GM23338 (cell line): Measurements from ENCODE around the gene XYLB. TPM values are rescaled to one million over a fixed set of nuclear protein-coding genes. Genes with fewer than 3 reads are reported as not detected.

Experiments
- ATAC-seq: fragments of 200-7000 bp; cut with Tn5 transposase; 3 replicates; pipeline ENCODE4 v1.9.1; 2020
- DNase-seq: peaks from one replicate; pipeline ENCODE4 v3.0.0-alpha.2; 2015; ENCODE audit warnings: low spot score
- H2AFZ ChIP-seq: fragments of 200-600 bp; sonication (generic); 2 replicates; pipeline ENCODE4 v1.8.0; 2016; ENCODE audit warnings: antibody characterized with exemption, mild to moderate bottlenecking, moderate library complexity
- H3F3A ChIP-seq: fragments of 200-600 bp; sonication (generic); replicated peaks from 2 replicates; pipeline ENCODE4 v1.8.0; 2017; ENCODE audit warnings: antibody characterized with exemption, mixed run types, low read depth
- H3K27ac ChIP-seq: fragments of 200-600 bp; sonication (generic); 2 replicates; pipeline ENCODE4 v1.6.1; 2016; ENCODE audit warnings: low read depth
- H3K27me3 ChIP-seq: fragments of 200-600 bp; sonication (generic); 2 replicates; pipeline ENCODE4 v1.8.0; 2016; ENCODE audit warnings: mild to moderate bottlenecking, mixed run types, moderate library complexity; ENCODE audit not compliant: insufficient read depth
- H3K36me3 ChIP-seq: fragments of 200-600 bp; sonication (generic); 2 replicates; pipeline ENCODE4 v1.8.0; 2016; ENCODE audit warnings: mild to moderate bottlenecking; ENCODE audit not compliant: insufficient read depth
- H3K4me1 ChIP-seq: fragments of 200-600 bp; sonication (generic); 2 replicates; pipeline ENCODE4 v1.8.0; 2016; ENCODE audit warnings: mild to moderate bottlenecking, moderate library complexity; ENCODE audit not compliant: insufficient read depth
- H3K4me2 ChIP-seq: fragments of 200-600 bp; sonication (generic); 2 replicates; pipeline ENCODE4 v1.7.1; 2017; ENCODE audit warnings: mixed run types
- H3K4me3 ChIP-seq: fragments of 200-600 bp; sonication (generic); 2 replicates; pipeline ENCODE4 v1.6.1; 2016; ENCODE audit warnings: mixed run types
- H3K79me2 ChIP-seq: fragments of 200-600 bp; sonication (generic); replicated peaks from 2 replicates; pipeline ENCODE4 v1.8.0; 2017; ENCODE audit warnings: mild to moderate bottlenecking; ENCODE audit not compliant: insufficient read depth
- H3K9me2 ChIP-seq: fragments of 200-600 bp; sonication (generic); 2 replicates; pipeline ENCODE4 v1.8.0; 2017; ENCODE audit not compliant: insufficient read depth
- H4K20me1 ChIP-seq: fragments of 200-600 bp; sonication (generic); replicated peaks from 2 replicates; pipeline ENCODE4 v1.8.0; 2017; ENCODE audit warnings: mild to moderate bottlenecking; ENCODE audit not compliant: insufficient read depth
- H3K27ac Mint-ChIP-seq: 2 replicates; pipeline ENCODE4 v1.8.0; 2020; ENCODE audit warnings: inconsistent platforms, mild to moderate bottlenecking, moderate library complexity, mixed read lengths
- H3K27me3 Mint-ChIP-seq: 3 replicates; pipeline ENCODE4 v1.8.0; 2022; ENCODE audit warnings: low read depth, mild to moderate bottlenecking, moderate library complexity, mixed read lengths, inconsistent platforms; ENCODE audit not compliant: insufficient read depth, poor library complexity
- H3K36me3 Mint-ChIP-seq: 3 replicates; pipeline ENCODE4 v1.8.0; 2021; ENCODE audit warnings: low read depth, mild to moderate bottlenecking, inconsistent platforms, moderate library complexity, mixed read lengths
- H3K4me1 Mint-ChIP-seq: 3 replicates; pipeline ENCODE4 v1.8.0; 2020; ENCODE audit warnings: mild to moderate bottlenecking, inconsistent platforms, mixed read lengths
- H3K4me3 Mint-ChIP-seq: 3 replicates; pipeline ENCODE4 v1.8.0; 2021; ENCODE audit warnings: moderate library complexity, mild to moderate bottlenecking, inconsistent platforms, mixed read lengths
- H3K9me3 Mint-ChIP-seq: 3 replicates; pipeline ENCODE4 v1.8.0; 2020; ENCODE audit warnings: moderate library complexity, mild to moderate bottlenecking, inconsistent platforms, mixed read lengths
- CREB1 ChIP-seq: fragments of 250-450 bp; sonication (Bioruptor Pico); IDR thresholded peaks from 2 replicates; pipeline ENCODE4 v1.5.0; 2020; ENCODE audit warnings: low read depth, mild to moderate bottlenecking, moderate library complexity
- EZH2 ChIP-seq: fragments of 200-600 bp; sonication (generic); IDR thresholded peaks from one replicate; pipeline ENCODE4 v1.8.0; 2017; ENCODE audit warnings: antibody characterized with exemption, mild to moderate bottlenecking, low read depth; ENCODE audit not compliant: unreplicated experiment
- EZH2phosphoT487 ChIP-seq: fragments of 200-600 bp; sonication (generic); IDR thresholded peaks from one replicate; pipeline ENCODE4 v1.8.1; 2018; ENCODE audit warnings: antibody characterized with exemption; ENCODE audit not compliant: unreplicated experiment
- JUNB ChIP-seq: IDR thresholded peaks from one replicate; pipeline ENCODE4 v1.6.1; 2016; ENCODE audit warnings: antibody characterized with exemption; ENCODE audit not compliant: unreplicated experiment
- NANOG ChIP-seq: IDR thresholded peaks from 2 replicates; pipeline ENCODE4 v1.6.1; 2016; ENCODE audit warnings: antibody characterized with exemption, borderline replicate concordance
- POLR2AphosphoS5 ChIP-seq: IDR thresholded peaks from 2 replicates; pipeline ENCODE4 v1.6.1; 2016; ENCODE audit warnings: antibody characterized with exemption, low read depth
- STAT1 ChIP-seq: IDR thresholded peaks from one replicate; pipeline ENCODE4 v1.6.1; 2016; ENCODE audit warnings: antibody characterized with exemption; ENCODE audit not compliant: unreplicated experiment
- ZNF331 ChIP-seq: fragments of 250-450 bp; sonication (Bioruptor Pico); IDR thresholded peaks from 2 replicates; pipeline ENCODE4 v1.5.0; 2020; ENCODE audit warnings: low read depth, mild to moderate bottlenecking, moderate library complexity
- polyA plus RNA-seq: library from polyadenylated mRNA; unstranded; fragments of >200 nt; fragmentation: Nextera tagmentation; extraction: Ambion mirVana; gene quantifications from 2 replicates; pipeline ENCODE4 v1.2.1, GENCODE V29; 2016
- total RNA-seq: library from RNA; depleted of rRNA; stranded (reverse); fragments of >200 nt; shearing (Covaris generic); gene quantifications from 2 replicates; pipeline ENCODE4 v1.2.3, GENCODE V29; 2014
- TF ChIP-seq, protein P1 (sequence below), 2 experiments: fragments of 200-600 bp in 1 of 2; sonication (generic) in 1 of 2; conservative IDR thresholded peaks; 2 replicates each; pipeline versions ENCODE4 v1.5.1 to v1.6.1; 2016 to 2017; ENCODE audit warnings: antibody characterized with exemption in 2 of 2, low read depth in 2 of 2, mild to moderate bottlenecking in 2 of 2, moderate library complexity in 1 of 2
- TF ChIP-seq, protein P2 (sequence below): IDR thresholded peaks from one replicate; pipeline ENCODE4 v1.6.1; 2018; ENCODE audit warnings: antibody characterized with exemption; ENCODE audit not compliant: unreplicated experiment
- TF ChIP-seq, protein P3 (sequence below): IDR thresholded peaks from 2 replicates; pipeline ENCODE4 v1.6.1; 2016; ENCODE audit warnings: antibody characterized with exemption

Gene XYLB
- total and polyA plus RNA-seq, 2 experiments from 2014 or later, result 1.6 to 3.3 TPM

DNA sequence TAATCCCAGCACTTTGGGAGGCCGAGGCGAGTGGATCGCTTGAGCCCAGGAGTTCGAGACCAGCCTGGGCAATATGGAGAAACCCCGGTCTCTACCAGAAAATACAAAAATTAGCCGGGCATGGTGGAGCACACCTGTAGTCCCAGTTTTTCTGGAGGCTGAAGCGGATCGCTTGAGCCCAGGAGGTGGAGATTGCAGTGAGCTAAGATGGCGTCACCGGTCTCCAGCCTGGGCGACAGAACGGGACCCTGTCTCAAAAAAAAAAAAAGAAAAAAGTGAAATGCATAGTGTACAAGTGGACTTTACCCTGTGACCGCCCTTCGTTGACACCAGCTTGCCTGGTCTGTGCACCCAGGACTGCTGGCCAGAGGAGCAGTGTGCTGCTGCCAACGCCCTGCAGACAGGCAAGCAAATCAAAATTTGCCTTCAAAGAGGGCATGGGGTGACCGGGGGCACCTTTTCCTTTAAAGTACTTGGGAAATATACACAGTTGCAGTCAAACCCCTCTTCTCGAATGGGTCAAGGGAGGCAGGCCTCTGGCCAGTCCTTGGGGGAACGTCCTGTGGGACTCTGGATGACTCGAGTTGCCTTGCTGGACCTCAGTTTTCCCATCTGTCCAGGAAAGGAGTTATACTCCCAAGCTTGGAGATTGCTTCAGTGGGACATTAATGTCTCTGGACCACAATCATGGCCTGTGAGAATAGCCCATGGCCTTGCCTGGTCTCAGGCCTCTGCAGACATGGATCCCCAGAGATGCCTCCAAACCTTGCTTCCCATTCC is 1.0 kb downstream of the XYLB start:
- Histone ChIP-seq H3K4me1 (no peaks in the 10 kb centered on the region; the same call in 1 of the 2 replicates), H3K27me3 (peaks cover 14% of the 10 kb centered on the region), H4K20me1 (peaks cover 5% of the 10 kb centered on the region; the same call in 1 of the 2 replicates), H3K27ac (no peak overlapping the region), H2AFZ (peak overlapping the region; percentile 98), H3K9me2 (no peaks in the 10 kb centered on the region), H3K4me3 (peak overlapping the region; percentile 77), H3K4me2 (peak overlapping the region; percentile 81), H3F3A (0 out of 2 replicates have a peak, but pooled peaks cover 3% of the 10 kb centered on the region), H3K36me3 (peaks cover 5% of the 10 kb centered on the region; the same call in 1 of the 2 replicates), H3K79me2 (no peaks in the 10 kb centered on the region)
- Mint-ChIP-seq H3K36me3 (peaks cover 15% of the 10 kb centered on the region; the same call in 2 of the 3 replicates), H3K27me3 (peaks cover 21% of the 10 kb centered on the region), H3K9me3 (no peaks in the 10 kb centered on the region; the same call in 1 of the 3 replicates), H3K27ac (no peak overlapping the region), H3K4me3 (no peak overlapping the region; the same call in 1 of the 3 replicates), H3K4me1 (peaks cover 2% of the 10 kb centered on the region; the same call in 1 of the 3 replicates)
- ATAC-seq (no peak), DNase-seq (no peak)
- TF ChIP-seq POLR2AphosphoS5 (no peak), EZH2phosphoT487 (no peak), CREB1 (CRISPR knock-in tag) (no peak), NANOG (no peak), JUNB (no peak), EZH2 (no peak), ZNF331 (CRISPR knock-in tag) (no peak), STAT1 (no peak)
- TF ChIP-seq, protein P1, sequence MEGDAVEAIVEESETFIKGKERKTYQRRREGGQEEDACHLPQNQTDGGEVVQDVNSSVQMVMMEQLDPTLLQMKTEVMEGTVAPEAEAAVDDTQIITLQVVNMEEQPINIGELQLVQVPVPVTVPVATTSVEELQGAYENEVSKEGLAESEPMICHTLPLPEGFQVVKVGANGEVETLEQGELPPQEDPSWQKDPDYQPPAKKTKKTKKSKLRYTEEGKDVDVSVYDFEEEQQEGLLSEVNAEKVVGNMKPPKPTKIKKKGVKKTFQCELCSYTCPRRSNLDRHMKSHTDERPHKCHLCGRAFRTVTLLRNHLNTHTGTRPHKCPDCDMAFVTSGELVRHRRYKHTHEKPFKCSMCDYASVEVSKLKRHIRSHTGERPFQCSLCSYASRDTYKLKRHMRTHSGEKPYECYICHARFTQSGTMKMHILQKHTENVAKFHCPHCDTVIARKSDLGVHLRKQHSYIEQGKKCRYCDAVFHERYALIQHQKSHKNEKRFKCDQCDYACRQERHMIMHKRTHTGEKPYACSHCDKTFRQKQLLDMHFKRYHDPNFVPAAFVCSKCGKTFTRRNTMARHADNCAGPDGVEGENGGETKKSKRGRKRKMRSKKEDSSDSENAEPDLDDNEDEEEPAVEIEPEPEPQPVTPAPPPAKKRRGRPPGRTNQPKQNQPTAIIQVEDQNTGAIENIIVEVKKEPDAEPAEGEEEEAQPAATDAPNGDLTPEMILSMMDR (conservative IDR thresholded peaks at IDR 0.05; ENCODE audit: low read depth in 2 of 2), result no peak
- TF ChIP-seq, protein P2, sequence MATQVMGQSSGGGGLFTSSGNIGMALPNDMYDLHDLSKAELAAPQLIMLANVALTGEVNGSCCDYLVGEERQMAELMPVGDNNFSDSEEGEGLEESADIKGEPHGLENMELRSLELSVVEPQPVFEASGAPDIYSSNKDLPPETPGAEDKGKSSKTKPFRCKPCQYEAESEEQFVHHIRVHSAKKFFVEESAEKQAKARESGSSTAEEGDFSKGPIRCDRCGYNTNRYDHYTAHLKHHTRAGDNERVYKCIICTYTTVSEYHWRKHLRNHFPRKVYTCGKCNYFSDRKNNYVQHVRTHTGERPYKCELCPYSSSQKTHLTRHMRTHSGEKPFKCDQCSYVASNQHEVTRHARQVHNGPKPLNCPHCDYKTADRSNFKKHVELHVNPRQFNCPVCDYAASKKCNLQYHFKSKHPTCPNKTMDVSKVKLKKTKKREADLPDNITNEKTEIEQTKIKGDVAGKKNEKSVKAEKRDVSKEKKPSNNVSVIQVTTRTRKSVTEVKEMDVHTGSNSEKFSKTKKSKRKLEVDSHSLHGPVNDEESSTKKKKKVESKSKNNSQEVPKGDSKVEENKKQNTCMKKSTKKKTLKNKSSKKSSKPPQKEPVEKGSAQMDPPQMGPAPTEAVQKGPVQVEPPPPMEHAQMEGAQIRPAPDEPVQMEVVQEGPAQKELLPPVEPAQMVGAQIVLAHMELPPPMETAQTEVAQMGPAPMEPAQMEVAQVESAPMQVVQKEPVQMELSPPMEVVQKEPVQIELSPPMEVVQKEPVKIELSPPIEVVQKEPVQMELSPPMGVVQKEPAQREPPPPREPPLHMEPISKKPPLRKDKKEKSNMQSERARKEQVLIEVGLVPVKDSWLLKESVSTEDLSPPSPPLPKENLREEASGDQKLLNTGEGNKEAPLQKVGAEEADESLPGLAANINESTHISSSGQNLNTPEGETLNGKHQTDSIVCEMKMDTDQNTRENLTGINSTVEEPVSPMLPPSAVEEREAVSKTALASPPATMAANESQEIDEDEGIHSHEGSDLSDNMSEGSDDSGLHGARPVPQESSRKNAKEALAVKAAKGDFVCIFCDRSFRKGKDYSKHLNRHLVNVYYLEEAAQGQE, result no peak
- TF ChIP-seq, protein P3, sequence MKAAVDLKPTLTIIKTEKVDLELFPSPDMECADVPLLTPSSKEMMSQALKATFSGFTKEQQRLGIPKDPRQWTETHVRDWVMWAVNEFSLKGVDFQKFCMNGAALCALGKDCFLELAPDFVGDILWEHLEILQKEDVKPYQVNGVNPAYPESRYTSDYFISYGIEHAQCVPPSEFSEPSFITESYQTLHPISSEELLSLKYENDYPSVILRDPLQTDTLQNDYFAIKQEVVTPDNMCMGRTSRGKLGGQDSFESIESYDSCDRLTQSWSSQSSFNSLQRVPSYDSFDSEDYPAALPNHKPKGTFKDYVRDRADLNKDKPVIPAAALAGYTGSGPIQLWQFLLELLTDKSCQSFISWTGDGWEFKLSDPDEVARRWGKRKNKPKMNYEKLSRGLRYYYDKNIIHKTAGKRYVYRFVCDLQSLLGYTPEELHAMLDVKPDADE, result no peak
